NOMO-1 treated with dmso at 0.1 percent for 144 hours (cell line): Measurements from ENCODE around the gene MRO.
"Not testable (repeated sequence)": the region's sequence is repeated elsewhere in the genome, so short reads cannot be mapped to it uniquely, and the experiment has no call there.

Experiments used
- DNase-seq: peaks from one replicate; lab custom pipeline; 2025; ENCODE audit not compliant: unreplicated experiment; lab: John Stamatoyannopoulos, UW

Gene MRO

DNA sequence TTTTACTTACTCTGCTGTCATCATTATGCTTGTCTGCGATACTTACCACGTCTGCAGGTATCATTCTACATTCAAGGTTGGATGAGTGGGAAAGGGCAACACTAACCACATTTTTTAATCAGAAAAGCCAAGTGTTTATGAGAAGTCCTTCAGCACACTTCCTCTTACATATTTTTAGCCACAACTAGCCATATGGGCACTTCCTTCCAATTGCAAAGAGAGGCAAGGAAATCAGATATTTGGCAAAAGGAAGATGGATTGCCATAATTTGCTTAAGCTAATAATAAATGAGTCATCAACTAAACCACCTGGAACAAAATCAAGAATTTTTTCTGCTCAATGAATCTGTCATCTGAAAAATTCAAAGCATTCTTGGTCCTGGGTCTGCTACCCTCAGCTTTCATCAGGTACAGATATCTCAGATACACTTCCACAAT lies 16.7 kb upstream of the MRO start:
- peak; percentile 46 for DNase-seq

GRCh38 chr18:50833496-50833895 lies 13.7 kb upstream of the MRO start:
- DNase-seq, result not testable (repeated sequence)

- DNase-seq, result no peak
Measured at GRCh38 chr18:50832754-50833153, 12.9 kb upstream of the MRO start.

DNA sequence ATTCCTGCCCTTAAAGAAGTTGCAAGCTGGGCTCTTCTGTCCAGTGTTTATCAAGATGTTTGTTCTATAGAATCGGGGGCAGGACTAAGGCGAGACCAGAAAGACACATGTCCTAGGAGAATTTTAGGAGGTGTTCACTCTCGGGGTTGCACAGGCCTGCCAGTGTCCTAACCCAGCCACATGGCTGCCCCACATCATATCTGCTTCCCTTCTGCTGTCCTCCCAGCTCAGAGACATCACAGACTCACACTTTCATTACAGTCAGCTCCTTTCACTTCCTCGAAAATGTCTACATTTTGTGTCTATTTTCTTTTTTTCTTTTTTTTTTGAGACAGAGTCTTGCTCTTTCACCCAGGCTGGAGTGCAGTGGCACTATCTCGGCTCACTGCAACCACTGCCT lies 10.7 kb upstream of the MRO start:
- peak; percentile 33 for DNase-seq

DNA sequence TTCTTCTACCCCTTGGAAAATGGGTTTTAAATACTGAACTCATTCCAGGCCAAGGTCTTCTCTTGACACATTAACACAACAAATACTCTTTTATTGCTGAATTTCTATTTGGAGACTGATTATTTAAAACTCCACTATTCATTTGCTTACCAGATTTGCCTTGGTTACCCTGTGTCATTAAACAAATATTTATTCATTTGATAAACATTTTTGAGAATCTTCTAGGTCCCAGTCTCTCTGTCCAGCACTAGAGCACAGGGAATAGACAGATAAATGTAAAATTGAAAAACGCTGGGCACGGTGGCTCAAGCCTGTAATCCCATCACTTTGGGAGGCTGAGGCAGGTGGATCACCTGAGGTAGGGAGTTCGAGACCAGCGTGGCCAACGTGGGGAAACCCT lies 9.8 kb upstream of the MRO start:
- no peak for DNase-seq

DNA sequence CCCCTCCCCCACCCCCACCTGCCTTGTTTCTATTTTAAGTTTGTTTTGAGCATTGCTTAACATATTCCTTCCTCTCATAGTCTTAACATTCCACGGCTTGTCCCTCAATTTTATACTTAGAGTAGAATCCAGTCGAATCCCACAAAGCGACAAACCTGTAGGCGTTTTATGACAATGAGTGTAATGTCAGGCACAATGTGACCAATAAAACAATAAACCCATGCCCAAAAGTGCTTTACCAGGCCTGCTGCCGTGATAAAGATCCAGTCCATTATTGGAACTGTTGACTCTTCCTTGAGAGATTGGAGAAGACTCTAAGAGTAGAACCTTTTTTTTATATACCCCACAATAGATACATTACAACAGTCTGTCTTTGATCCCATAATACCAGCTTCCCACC lies 6.2 kb upstream of the MRO start:
- no peak for DNase-seq

DNA sequence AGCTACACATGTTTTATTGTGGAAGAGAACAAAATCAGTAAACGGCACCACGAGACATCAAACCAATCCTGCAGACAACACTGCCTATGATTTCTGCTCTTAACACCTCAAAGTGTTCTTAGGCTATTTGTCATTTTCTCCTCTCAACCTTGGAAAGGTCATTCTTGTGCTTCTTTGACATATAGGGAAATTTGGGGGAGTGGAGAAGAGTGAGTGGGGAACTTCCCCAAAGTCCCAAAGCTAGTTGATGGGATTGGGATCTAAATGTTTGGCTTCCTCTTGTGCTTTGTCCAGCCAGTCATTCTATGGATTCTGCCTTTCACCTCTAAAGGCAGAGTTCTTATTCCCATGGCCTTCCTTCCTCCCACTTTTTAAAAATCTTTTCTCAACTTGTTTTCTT lies 5.8 kb upstream of the MRO start:
- DNase-seq, result no peak

- DNase-seq, result no peak
Measured at GRCh38 chr18:50822756-50823155, 2.9 kb upstream of the MRO start.

- peak; percentile 43 for DNase-seq
Measured at GRCh38 chr18:50820901-50821520, 1.2 kb upstream of the MRO start.

- no peak for DNase-seq
Measured at GRCh38 chr18:50819027-50819727, 639 bp downstream of the MRO start.

DNA sequence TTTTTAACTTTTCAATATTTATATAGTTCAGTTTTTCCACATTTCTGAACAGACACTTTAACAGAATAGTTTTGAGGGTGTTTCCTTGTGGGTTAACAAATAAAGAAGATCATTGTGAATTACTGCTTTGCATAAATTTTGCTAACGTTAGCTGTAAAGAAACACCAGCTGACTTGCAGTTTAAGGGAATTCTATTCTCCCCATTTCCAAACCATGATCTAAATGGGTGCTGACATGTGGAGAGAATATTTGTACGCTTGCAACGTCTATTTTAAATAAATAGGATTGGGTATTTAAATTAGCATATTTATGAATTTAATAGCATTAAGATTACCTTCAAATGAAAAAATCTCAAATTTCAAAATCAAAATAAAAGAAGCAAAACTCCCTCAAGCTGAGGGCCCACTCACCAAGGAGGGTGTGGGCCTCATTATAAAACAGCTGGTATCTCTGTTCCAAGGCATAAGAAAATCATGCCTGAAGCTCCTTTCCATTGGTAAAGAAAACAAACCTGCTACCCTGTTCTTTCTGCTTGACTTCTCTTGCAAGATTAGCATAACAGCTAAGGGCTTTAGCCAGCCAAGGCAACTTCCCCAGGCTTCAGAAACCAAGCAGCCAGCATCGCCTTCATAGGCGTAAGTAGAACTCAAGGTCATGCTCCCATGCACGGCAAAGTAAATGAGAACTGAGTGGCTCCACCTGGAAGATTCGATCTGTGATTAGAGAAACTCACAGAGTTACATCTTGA lies 3.2 kb downstream of the MRO start:
- no peak for DNase-seq

GRCh38 chr18:50814395-50814794 lies 5.4 kb downstream of the MRO start:
- DNase-seq, result no peak

DNA sequence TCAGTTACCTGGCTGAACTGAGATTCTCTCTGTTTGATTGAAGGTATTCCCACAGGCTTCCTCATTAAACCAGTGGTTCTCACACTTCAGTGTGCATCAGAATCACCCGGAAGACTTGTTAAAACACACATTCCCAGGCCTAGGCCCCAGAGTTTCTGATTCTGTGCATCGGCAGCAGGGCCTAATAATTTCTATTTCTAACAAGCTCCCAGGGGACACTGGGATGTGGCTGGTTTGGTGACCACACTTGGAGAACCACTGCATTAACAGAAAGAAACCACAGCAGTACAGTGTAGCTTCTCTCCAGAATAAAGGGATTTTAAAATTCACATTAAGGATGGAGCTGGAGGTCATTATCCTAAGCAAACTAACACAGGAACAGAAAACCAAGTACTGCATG lies 6.5 kb downstream of the MRO start:
- DNase-seq, result no peak

GRCh38 chr18:50812834-50813233 lies 7.0 kb downstream of the MRO start:
- no peak for DNase-seq

DNA sequence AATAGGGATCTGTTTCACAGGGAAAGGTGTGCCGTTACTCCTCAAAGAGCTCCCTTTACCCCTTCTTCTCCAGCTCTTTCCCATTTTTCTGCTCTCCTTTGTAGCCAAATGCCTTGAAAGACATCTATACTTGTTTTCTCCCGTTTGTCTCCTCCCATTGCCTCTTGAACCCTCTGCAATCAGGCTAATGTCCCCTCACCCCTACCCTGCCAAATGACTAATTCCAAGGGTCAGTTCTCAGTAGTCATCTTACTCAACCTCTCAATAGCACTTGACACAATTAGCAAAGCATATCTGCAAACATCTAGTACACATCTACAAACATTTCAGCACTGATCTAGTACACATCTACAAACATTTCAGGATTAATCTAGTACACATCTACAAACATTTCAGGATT lies 12.6 kb downstream of the MRO start:
- DNase-seq, result no peak

DNA sequence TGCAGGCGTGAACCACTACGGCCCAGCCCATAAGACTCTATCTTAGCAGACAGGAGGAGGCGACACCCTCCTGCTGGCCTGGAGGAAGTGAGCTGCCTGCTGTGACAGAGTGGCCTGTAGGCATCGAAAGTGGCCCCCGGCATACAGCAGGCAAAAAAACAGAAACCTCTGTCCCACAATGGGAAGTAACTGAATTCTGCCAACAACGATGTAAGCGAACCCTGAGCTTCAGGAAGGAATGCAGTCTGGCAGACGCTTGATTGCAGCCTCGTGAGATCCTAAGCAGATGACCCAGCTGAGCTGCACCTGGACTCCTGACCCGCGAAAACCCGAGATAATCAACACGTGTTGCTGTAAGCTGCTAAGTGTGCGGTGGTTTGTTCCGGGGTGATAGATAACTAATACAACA lies 13.6 kb downstream of the MRO start:
- DNase-seq, result peak; percentile 56

GRCh38 chr18:50805732-50806131 lies 14.1 kb downstream of the MRO start:
- DNase-seq, result no peak

DNA sequence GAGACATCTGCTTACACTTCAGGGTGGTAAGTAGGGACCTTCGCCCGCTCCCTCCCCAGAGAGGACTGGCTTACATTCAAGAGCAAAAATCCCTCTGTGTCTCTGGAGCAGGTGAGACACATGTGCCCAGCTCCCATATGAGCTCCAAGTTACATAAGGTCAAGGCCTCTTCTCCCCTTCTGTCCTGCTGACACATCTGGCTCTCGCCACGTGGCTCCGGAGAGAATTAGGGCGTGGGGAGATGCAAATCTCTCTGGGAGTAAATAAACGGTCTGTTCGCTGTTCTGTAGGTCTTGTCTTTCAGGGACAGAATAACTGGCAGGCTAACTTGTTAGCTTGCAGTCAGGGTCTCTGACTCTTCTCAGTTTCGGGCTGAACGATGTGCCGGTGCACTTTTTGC lies 16.2 kb downstream of the MRO start:
- DNase-seq, result no peak

DNA sequence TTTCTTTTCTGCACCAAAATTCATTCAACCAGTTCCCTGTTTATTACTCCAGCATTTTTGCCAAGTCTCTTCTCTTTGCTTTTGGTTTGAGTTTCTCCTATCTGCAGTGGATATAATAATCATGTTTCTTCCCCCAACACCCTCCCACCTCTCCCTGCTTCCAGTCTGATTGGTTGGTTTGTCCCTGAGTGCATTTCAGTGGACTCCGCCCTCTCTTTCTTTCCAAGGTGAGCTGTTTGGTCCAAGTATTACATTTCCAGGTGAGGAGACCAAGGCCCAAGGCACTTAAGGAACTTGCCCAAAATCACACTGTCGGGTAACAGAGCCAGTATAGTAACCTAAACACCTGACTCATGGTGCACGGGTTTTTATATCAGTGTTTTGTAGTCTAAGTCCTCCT lies 17.7 kb downstream of the MRO start:
- no peak for DNase-seq

DNA sequence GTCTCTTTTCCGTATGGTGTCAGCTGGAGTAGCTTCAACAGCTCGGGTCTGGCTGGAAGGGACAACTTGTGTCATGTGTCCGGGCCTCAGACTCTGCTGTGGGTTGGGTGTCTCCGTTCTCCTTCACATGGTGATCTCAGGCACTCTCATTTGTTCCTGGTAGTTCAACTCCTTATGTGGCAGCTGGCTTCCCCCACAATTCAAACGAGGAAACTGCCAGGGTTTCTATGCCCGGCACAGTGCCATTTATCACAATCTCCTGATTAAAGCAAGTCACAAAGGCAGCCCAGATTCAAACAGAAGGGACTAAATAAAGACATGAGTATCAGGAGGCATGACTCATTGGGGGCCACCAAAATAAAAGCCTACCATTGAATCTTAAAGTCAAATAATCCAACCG lies 22.7 kb downstream of the MRO start:
- DNase-seq, result no peak

GRCh38 chr18:50796495-50796894 lies 23.3 kb downstream of the MRO start:
- DNase-seq, result no peak
